Stomach (tissue), 9 donors: ENCODE data around the gene ARF6. TPM values are rescaled to one million over a fixed set of nuclear protein-coding genes. Genes with fewer than 3 reads are reported as not detected.

ENCODE experiments used
- DNase-seq, 2 donors: peaks; one replicate each; pipeline versions ENCODE4 v3.0.0 to v3.0.0-alpha.2; 2013 to 2019
- H3K27ac ChIP-seq, 5 donors: fragments of 200-600 bp in 4 of 5; sonication (generic) in 4 of 5; one replicate each; pipeline ENCODE4 v1.5.1; 2013 to 2019; ENCODE audit warnings: mild to moderate bottlenecking in 1 of 5, moderate library complexity in 1 of 5
- H3K27me3 ChIP-seq, 3 donors: fragments of 200-600 bp; sonication (generic); one replicate each; pipeline ENCODE4 v1.5.1; 2017 to 2019; ENCODE audit warnings: mixed run types in 1 of 3
- H3K36me3 ChIP-seq, 4 donors: fragments of 200-600 bp; sonication (generic); 1 replicate in 3 of 4; 2 replicates in 1 of 4; pipeline ENCODE4 v1.5.1; 2016 to 2019
- H3K4me1 ChIP-seq, 4 donors: fragments of 200-600 bp; sonication (generic); one replicate each; pipeline ENCODE4 v1.5.1; 2016 to 2019
- H3K4me3 ChIP-seq, 4 donors: fragments of 200-600 bp; sonication (generic) in 3 of 4; one replicate each; pipeline ENCODE4 v1.5.1; 2016 to 2019; ENCODE audit warnings: mild to moderate bottlenecking in 1 of 4
- H3K9me3 ChIP-seq, 4 donors: fragments of 200-600 bp; sonication (generic); one replicate each; pipeline ENCODE4 v1.5.1; 2016 to 2019
- CTCF ChIP-seq, 7 experiments: fragments of 450-650 bp in 4 of 7; fragments of 200-600 bp in 3 of 7; sonication (generic) in 3 of 7; IDR thresholded peaks; one replicate each; pipeline ENCODE4 v1.5.1; 2016 to 2019; ENCODE audit warnings: antibody characterized with exemption in 7 of 7, control low read depth in 2 of 7, mild to moderate bottlenecking in 1 of 7
- EP300 ChIP-seq: sonication (generic); formaldehyde crosslinking; IDR thresholded peaks from one replicate; pipeline ENCODE4 v1.6.1; 2017; ENCODE audit warnings: antibody characterized with exemption
- POLR2A ChIP-seq, 4 donors: fragments of 450-650 bp; IDR thresholded peaks; one replicate each; pipeline ENCODE4 v1.6.1; 2016; ENCODE audit warnings: antibody characterized with exemption in 4 of 4, control low read depth in 2 of 4, mild to moderate bottlenecking in 1 of 4, moderate library complexity in 1 of 4
- POLR2AphosphoS5 ChIP-seq, 3 donors: sonication (generic); formaldehyde crosslinking; IDR thresholded peaks; one replicate each; pipeline ENCODE4 v1.6.1; 2016; ENCODE audit warnings: antibody characterized with exemption in 3 of 3
- WGBS, 5 donors: extraction: QIAGEN DNeasy Blood & Tissue Kit in 3 of 5; methylation state at CpG; one replicate each; pipeline versions ENCODE4 v1.1.5 to v1.1.7; 2013 to 2018; 5-methylcytosine and 5-hydroxymethylcytosine counted together
- intact Hi-C: fragments of 100-400 bp; cut with DNase I; formaldehyde crosslinking; loops from one replicate; pipeline ENCODE4 v1.15.1; 2023; ENCODE audit warnings: low total_unique reads
- polyA plus RNA-seq, 3 donors: library from polyadenylated mRNA; stranded (reverse); fragments of 200-250 nt; gene quantifications; one replicate each; pipeline ENCODE4 v1.2.3, GENCODE V29; 2013
- small RNA-seq, 4 donors: library from RNA; depleted of rRNA; stranded (forward); fragments of <200 nt; gene quantifications; one replicate each; pipeline ENCODE3, GENCODE V24; 2016
- total RNA-seq, 5 donors: library from RNA; depleted of rRNA; stranded (reverse); fragments of >200 nt; gene quantifications; one replicate each; pipeline versions ENCODE4 v1.1.0 to v1.2.3, GENCODE V29; 2014 to 2016
- donor health status: healthy with polysubstance abuse.
- donor health status: Bipolar disorder and iron deficiency.
- donor health status: healthy.

Gene ARF6
- total and polyA plus RNA-seq, 8 donors, result 19.8 to 104 (median 48.4) TPM

GRCh38 chr14:49945448-49946319, 52.8 kb downstream of the ARF6 start:
- TF ChIP-seq POLR2A (IDR thresholded peaks at IDR 0.05) (no peak), EP300 (no peak), POLR2AphosphoS5 (IDR thresholded peaks at IDR 0.05) (no peak), CTCF (IDR thresholded peaks at IDR 0.05) (no peak)
- Histone ChIP-seq H3K36me3 (no peaks in the 10 kb centered on the region), H3K27ac (peak overlapping the region; percentile 6 to 55 (median 44)), H3K27me3 (no peaks in the 10 kb centered on the region), H3K9me3 (no peaks in the 10 kb centered on the region), H3K4me3 (no peak overlapping the region), H3K4me1 (peaks cover 12 to 23% (median 15%) of the 10 kb centered on the region in 4 donors)
- WGBS, 5 donors, result 79 to 88% (median 85%) methylated on average over 6 to 8 of the region's 8 CpGs
- DNase-seq, result no peak
- intact Hi-C loops, result no loop called here

Small RNAs within 50 kb of the gene (small RNA-seq; reads per million reads assigned to genes)
- gene RF00017 (0 reads per million in 4 donors), gene RN7SL2 (0 to 38.8 (median 22.5) reads per million in 4 donors), gene RN7SL3 (0 to 0.89 (median 0) reads per million in 4 donors), gene RNU6-189P (0 reads per million in 4 donors)

Other genes starting within 250 kb of the ARF6 start
- gene POLE2, start 204.9 kb upstream of the ARF6 start, total RNA-seq, result 10 to 100 TPM in 1 of 5 donors, 1 to 10 TPM in 3, not detected in 1; 1.8 to 17.1 (median 6.4) TPM
- gene POLE2, start 204.9 kb upstream of the ARF6 start, polyA plus RNA-seq, result 1 to 10 TPM; 2.3 to 6.1 (median 3.9) TPM
- gene KLHDC1, start 200.0 kb upstream of the ARF6 start, total RNA-seq, result 10 to 100 TPM in 1 of 5 donors, 1 to 10 TPM in 3, under 1 TPM in 1; 0.58 to 20.2 (median 1.3) TPM
- gene KLHDC1, start 200.0 kb upstream of the ARF6 start, polyA plus RNA-seq, result 1 to 10 TPM in 2 of 3 donors, under 1 TPM in 1; 1.00 to 3.4 (median 3.0) TPM
- gene KLHDC2, start 124.9 kb upstream of the ARF6 start, total RNA-seq, result 100 to 1,000 TPM in 3 of 5 donors, 10 to 100 TPM in 2; 55.4 to 258 (median 137) TPM
- gene KLHDC2, start 124.9 kb upstream of the ARF6 start, polyA plus RNA-seq, result 10 to 100 TPM; 43.6 to 61.7 (median 45.4) TPM
- gene NEMF, start 40.3 kb upstream of the ARF6 start, total RNA-seq, result 100 to 1,000 TPM in 4 of 5 donors, 10 to 100 TPM in 1; 35.7 to 478 (median 107) TPM
- 10 to 100 TPM; 14.8 to 30.2 (median 22.9) TPM for gene NEMF, start 40.3 kb upstream of the ARF6 start, polyA plus RNA-seq
- 10 to 100 TPM in 2 of 5 donors, 1 to 10 TPM in 2, not detected in 1; 1.3 to 11.6 (median 7.7) TPM for gene VCPKMT, start 223.5 kb downstream of the ARF6 start, total RNA-seq
- 1 to 10 TPM; 4.5 to 9.8 (median 4.9) TPM for gene VCPKMT, start 223.5 kb downstream of the ARF6 start, polyA plus RNA-seq